ENCODE measurements around the gene PRUNE2.

PRUNE2 gene

DNA sequence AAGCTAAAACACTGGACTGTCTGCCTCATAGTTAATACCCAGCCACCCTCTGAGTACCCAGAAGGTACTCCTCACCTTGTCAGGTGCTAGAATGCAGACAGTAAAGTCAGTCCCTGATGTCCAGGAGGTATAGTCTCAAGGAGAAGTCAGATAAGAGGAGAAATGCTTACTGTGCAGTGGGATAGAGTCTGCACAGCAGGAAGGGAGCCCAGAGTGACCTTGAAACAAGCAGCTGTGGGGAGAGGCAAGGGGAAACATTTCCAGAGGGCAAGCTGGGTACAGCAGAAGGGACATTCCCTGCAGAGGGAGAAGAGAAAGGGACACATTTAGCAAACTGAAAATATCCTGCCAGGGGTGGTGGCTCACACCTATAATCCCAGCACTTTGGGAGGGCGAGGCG, 324.2 kb downstream of the PRUNE2 start:
- TF ChIP-seq, protein P1, sequence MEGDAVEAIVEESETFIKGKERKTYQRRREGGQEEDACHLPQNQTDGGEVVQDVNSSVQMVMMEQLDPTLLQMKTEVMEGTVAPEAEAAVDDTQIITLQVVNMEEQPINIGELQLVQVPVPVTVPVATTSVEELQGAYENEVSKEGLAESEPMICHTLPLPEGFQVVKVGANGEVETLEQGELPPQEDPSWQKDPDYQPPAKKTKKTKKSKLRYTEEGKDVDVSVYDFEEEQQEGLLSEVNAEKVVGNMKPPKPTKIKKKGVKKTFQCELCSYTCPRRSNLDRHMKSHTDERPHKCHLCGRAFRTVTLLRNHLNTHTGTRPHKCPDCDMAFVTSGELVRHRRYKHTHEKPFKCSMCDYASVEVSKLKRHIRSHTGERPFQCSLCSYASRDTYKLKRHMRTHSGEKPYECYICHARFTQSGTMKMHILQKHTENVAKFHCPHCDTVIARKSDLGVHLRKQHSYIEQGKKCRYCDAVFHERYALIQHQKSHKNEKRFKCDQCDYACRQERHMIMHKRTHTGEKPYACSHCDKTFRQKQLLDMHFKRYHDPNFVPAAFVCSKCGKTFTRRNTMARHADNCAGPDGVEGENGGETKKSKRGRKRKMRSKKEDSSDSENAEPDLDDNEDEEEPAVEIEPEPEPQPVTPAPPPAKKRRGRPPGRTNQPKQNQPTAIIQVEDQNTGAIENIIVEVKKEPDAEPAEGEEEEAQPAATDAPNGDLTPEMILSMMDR (IDR thresholded peaks at IDR 0.05) = no peak
- H3K4me3 ChIP-seq = no peak overlapping the region
- no peaks in the 10 kb centered on the region for H3K9me3 ChIP-seq
- H3K4me1 ChIP-seq = no peaks in the 10 kb centered on the region
- intact Hi-C loops (cut with DNase I; ENCODE audit: low total_unique reads) = no loop called here
- no peak overlapping the region for H3K27ac ChIP-seq
- H3K36me3 ChIP-seq = no peaks in the 10 kb centered on the region
- DNase-seq = no peak
- peaks cover 0 to 8% of the 10 kb centered on the region in 2 donors for H3K27me3 ChIP-seq

DNA sequence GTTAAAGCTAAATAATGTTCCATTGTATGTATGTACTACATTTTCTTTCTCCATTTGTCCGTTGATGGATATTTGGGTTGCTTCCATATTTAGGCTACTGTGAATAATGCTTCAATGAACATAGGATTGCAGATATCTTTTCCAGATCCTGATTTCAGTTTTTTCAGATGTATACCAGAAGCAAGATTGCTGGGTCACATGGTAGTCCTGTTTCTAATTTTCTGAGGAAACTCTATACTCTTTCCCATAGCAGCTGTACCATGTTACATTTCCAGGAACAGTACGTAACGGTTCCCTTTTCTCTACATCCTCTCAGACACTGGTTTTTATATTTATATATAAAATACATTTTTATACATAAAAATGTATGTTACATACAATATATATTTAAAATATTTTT, 325.1 kb downstream of the PRUNE2 start:
- intact Hi-C loops (cut with DNase I; ENCODE audit: low total_unique reads) = no loop called here
- Histone ChIP-seq H3K36me3 (no peaks in the 10 kb centered on the region), H3K4me3 (no peak overlapping the region), H3K4me1 (no peaks in the 10 kb centered on the region), H3K27ac (no peak overlapping the region), H3K9me3 (no peaks in the 10 kb centered on the region), H3K27me3 (peaks cover 0 to 8% of the 10 kb centered on the region in 2 donors)
- TF ChIP-seq, protein P1 (IDR thresholded peaks at IDR 0.05) = no peak
- DNase-seq = no peak

DNA sequence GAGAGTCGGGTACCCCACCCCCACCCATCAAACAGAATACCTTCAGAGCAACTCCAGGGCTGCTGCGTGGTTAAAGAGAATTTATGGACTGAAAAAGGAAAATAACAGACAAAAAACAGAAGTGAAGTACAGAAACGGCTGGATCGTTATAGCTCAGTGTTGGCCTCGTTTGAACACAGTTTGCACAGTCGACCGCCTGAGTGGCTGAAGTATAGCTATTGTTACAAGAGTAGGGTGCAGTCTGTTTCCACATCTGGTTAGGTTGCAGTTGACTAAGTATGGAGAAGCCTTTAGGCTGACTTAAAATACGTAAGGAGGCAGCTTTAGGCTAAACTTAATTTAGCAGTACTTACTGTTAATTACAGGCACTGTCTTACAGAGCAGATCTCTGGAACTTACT, 325.7 kb downstream of the PRUNE2 start:
- intact Hi-C loops (cut with DNase I; ENCODE audit: low total_unique reads) = no loop called here
- peaks cover 0 to 8% of the 10 kb centered on the region in 2 donors for H3K27me3 ChIP-seq
- H3K9me3 ChIP-seq = no peaks in the 10 kb centered on the region
- H3K27ac ChIP-seq = no peak overlapping the region
- TF ChIP-seq, protein P1 (IDR thresholded peaks at IDR 0.05) = no peak
- no peaks in the 10 kb centered on the region for H3K4me1 ChIP-seq
- DNase-seq = no peak
- no peaks in the 10 kb centered on the region for H3K36me3 ChIP-seq
- no peak overlapping the region for H3K4me3 ChIP-seq

DNA sequence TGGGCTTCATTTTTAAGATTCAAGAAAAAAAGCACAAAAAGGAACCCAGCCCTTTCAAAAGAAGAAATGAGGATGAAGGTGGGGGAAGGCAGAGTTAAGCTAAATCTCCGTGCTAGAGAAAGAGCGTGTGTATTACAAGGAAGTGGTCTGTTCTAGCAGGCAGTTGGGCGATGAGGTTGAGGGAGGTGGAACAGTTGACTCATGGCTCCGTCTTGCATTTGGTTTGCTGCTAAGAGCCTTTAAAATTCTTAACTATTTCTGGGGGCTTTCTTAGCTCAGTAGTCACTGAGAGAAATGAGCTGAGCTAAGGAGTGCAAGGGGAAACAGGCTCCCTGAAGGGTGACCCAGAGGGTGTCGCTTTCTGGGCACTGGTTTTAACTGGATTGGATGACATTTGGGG, 329.6 kb downstream of the PRUNE2 start:
- peak in 1 of 2 donors; percentile 53 for DNase-seq
- intact Hi-C loops (cut with DNase I; ENCODE audit: low total_unique reads) = no loop called here
- no peaks in the 10 kb centered on the region for H3K9me3 ChIP-seq
- peaks cover 0 to 10% of the 10 kb centered on the region in 2 donors for H3K27me3 ChIP-seq
- H3K4me1 ChIP-seq = no peaks in the 10 kb centered on the region
- H3K27ac ChIP-seq = no peak overlapping the region
- TF ChIP-seq, protein P1 (IDR thresholded peaks at IDR 0.05) = no peak
- no peaks in the 10 kb centered on the region for H3K36me3 ChIP-seq
- H3K4me3 ChIP-seq = no peak overlapping the region

DNA sequence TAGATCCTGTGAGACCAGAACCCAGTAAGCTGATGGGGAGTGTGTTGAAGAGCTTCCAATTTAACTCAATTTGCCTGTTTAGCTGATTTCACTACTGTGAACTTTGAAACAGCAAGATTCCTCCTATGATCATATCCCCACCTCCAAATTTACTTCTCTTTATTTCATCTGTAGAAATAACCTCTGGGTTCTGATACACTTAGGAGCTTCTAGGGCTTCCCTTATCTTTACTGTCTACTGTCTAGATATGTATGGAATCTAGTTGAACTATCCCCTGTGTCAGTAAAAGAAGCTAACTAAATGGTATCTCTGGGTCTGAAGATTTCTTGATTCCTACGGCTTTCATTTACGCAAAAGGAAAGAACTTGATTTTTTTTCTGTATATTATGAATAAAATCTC, 330.2 kb downstream of the PRUNE2 start:
- Histone ChIP-seq H3K4me3 (no peak overlapping the region), H3K9me3 (peaks cover 0 to 2% (median 0%) of the 10 kb centered on the region in 3 donors), H3K27ac (no peak overlapping the region), H3K36me3 (peaks cover 0 to under 1% (median 0%) of the 10 kb centered on the region in 3 donors), H3K4me1 (no peaks in the 10 kb centered on the region), H3K27me3 (peaks cover 0 to 13% of the 10 kb centered on the region in 2 donors)
- no peak for DNase-seq
- TF ChIP-seq, protein P1 (IDR thresholded peaks at IDR 0.05) = no peak
- intact Hi-C loops (cut with DNase I; ENCODE audit: low total_unique reads) = no loop called here
